ENCODE data around the gene CDYL2.

CDYL2 gene

GRCh38 chr16:80592273-80592672 lies 212.1 kb downstream of the CDYL2 start:
- no peak for ATAC-seq
- TF ChIP-seq OSR1 (CRISPR knock-in tag; IDR thresholded peaks at IDR 0.05) (no peak), ISL1 (CRISPR knock-in tag; IDR thresholded peaks at IDR 0.05) (no peak), TSHZ2 (CRISPR knock-in tag; IDR thresholded peaks at IDR 0.05) (no peak), ARNTL (CRISPR knock-in tag; IDR thresholded peaks at IDR 0.05; ENCODE audit: borderline replicate concordance, low read depth) (no peak), CSRNP3 (CRISPR knock-in tag; IDR thresholded peaks at IDR 0.05) (no peak), RARB (CRISPR knock-in tag; IDR thresholded peaks at IDR 0.05) (no peak), TOX (CRISPR knock-in tag; IDR thresholded peaks at IDR 0.05; ENCODE audit: borderline replicate concordance) (no peak), CSDC2 (CRISPR knock-in tag; IDR thresholded peaks at IDR 0.05) (no peak), ZFP3 (CRISPR knock-in tag; IDR thresholded peaks at IDR 0.05) (no peak), PPARA (CRISPR knock-in tag; IDR thresholded peaks at IDR 0.05; ENCODE audit: borderline replicate concordance) (no peak), POU6F1 (CRISPR knock-in tag; IDR thresholded peaks at IDR 0.05; ENCODE audit: borderline replicate concordance, low read depth) (no peak), PATZ1 (CRISPR knock-in tag; IDR thresholded peaks at IDR 0.05; ENCODE audit: borderline replicate concordance) (no peak), ZNF565 (CRISPR knock-in tag; conservative IDR thresholded peaks at IDR 0.05; ENCODE audit: low read depth) (no peak), ESRRG (CRISPR knock-in tag; IDR thresholded peaks at IDR 0.05) (no peak), ZC3H10 (CRISPR knock-in tag; IDR thresholded peaks at IDR 0.05) (no peak), ZNF8 (CRISPR knock-in tag; IDR thresholded peaks at IDR 0.05) (no peak)

GRCh38 chr16:80591071-80591915 lies 213.1 kb downstream of the CDYL2 start:
- no peak for ATAC-seq
- TF ChIP-seq TCF4 (CRISPR knock-in tag; IDR thresholded peaks at IDR 0.05; ENCODE audit: borderline replicate concordance) (no peak), CREB5 (CRISPR knock-in tag; IDR thresholded peaks at IDR 0.05; ENCODE audit: low read depth) (no peak), TSHZ2 (CRISPR knock-in tag; IDR thresholded peaks at IDR 0.05) (no peak), GLIS3 (CRISPR knock-in tag; IDR thresholded peaks at IDR 0.05) (no peak), PPARA (CRISPR knock-in tag; IDR thresholded peaks at IDR 0.05; ENCODE audit: borderline replicate concordance) (no peak), ZNF70 (CRISPR knock-in tag; IDR thresholded peaks at IDR 0.05) (no peak), SNAI2 (CRISPR knock-in tag; IDR thresholded peaks at IDR 0.05) (no peak), BACH2 (CRISPR knock-in tag; IDR thresholded peaks at IDR 0.05; ENCODE audit: borderline replicate concordance) (no peak), ZNF8 (CRISPR knock-in tag; IDR thresholded peaks at IDR 0.05) (no peak), CSRNP3 (CRISPR knock-in tag; IDR thresholded peaks at IDR 0.05) (no peak), TOX (CRISPR knock-in tag; IDR thresholded peaks at IDR 0.05; ENCODE audit: borderline replicate concordance) (no peak), PATZ1 (CRISPR knock-in tag; IDR thresholded peaks at IDR 0.05; ENCODE audit: borderline replicate concordance) (no peak), ZFP30 (CRISPR knock-in tag; IDR thresholded peaks at IDR 0.05) (no peak)

All from SK-N-SH treated with all-trans-retinoic acid at 6 μM for 48 hours (cell line).